ENCODE results near the gene CPLANE1.
"Not testable (repeated sequence)": the region's sequence is repeated elsewhere in the genome, so short reads cannot be mapped to it uniquely, and the experiment has no call there.

CPLANE1 gene

GRCh38 chr5:37234288-37234687 is 14.9 kb downstream of the CPLANE1 start:
- Histone ChIP-seq H3K36me3 (ENCODE audit: insufficient read depth, low read length) (peaks cover 29% of the 10 kb centered on the region), H2AFZ (ENCODE audit: low read depth, low read length) (no peak overlapping the region), H3K27me3 (ENCODE audit: insufficient read depth, low read length) (no peaks in the 10 kb centered on the region), H3K9me3 (ENCODE audit: low read length) (peaks cover 16% of the 10 kb centered on the region), H3K4me3 (ENCODE audit: low read length) (no peak overlapping the region), H3K4me1 (ENCODE audit: insufficient read depth, low read length) (no peaks in the 10 kb centered on the region)

- H3K27me3 ChIP-seq (ENCODE audit: insufficient read depth, low read length): no peaks in the 10 kb centered on the region
- peaks cover 11% of the 10 kb centered on the region for H3K4me1 ChIP-seq (ENCODE audit: insufficient read depth, low read length)
- no peaks in the 10 kb centered on the region for H3K9me3 ChIP-seq (ENCODE audit: low read length)
- H2AFZ ChIP-seq (ENCODE audit: low read depth, low read length): no peak overlapping the region
- peaks cover 45% of the 10 kb centered on the region for H3K36me3 ChIP-seq (ENCODE audit: insufficient read depth, low read length)
- H3K4me3 ChIP-seq (ENCODE audit: low read length): no peak overlapping the region
These were observed 22.8 kb downstream of the CPLANE1 start for GRCh38 chr5:37226377-37226776.

- Histone ChIP-seq H3K4me1 (ENCODE audit: insufficient read depth, low read length) (peaks cover 11% of the 10 kb centered on the region), H3K27me3 (ENCODE audit: insufficient read depth, low read length) (no peaks in the 10 kb centered on the region), H3K9me3 (ENCODE audit: low read length) (no peaks in the 10 kb centered on the region), H3K36me3 (ENCODE audit: insufficient read depth, low read length) (peaks cover 54% of the 10 kb centered on the region), H2AFZ (ENCODE audit: low read depth, low read length) (no peak overlapping the region), H3K4me3 (ENCODE audit: low read length) (no peak overlapping the region)
These were observed 27.0 kb downstream of the CPLANE1 start for GRCh38 chr5:37222181-37222580.

- H3K27me3 ChIP-seq (ENCODE audit: insufficient read depth, low read length); H3K9me3 ChIP-seq (ENCODE audit: low read length); H2AFZ ChIP-seq (ENCODE audit: low read depth, low read length); H3K4me3 ChIP-seq (ENCODE audit: low read length): not testable (repeated sequence)
- H3K4me1 ChIP-seq (ENCODE audit: insufficient read depth, low read length): peaks cover 11% of the 10 kb centered on the region
- H3K36me3 ChIP-seq (ENCODE audit: insufficient read depth, low read length): peaks cover 55% of the 10 kb centered on the region
These were observed 28.8 kb downstream of the CPLANE1 start for GRCh38 chr5:37220426-37220825.

GRCh38 chr5:37219384-37219783 is 29.8 kb downstream of the CPLANE1 start:
- not testable (repeated sequence) for H2AFZ ChIP-seq (ENCODE audit: low read depth, low read length)
- peaks cover 57% of the 10 kb centered on the region for H3K36me3 ChIP-seq (ENCODE audit: insufficient read depth, low read length)

GRCh38 chr5:37217976-37218375 is 31.2 kb downstream of the CPLANE1 start:
- H2AFZ ChIP-seq (ENCODE audit: low read depth, low read length): no peak overlapping the region
- H3K9me3 ChIP-seq (ENCODE audit: low read length): no peaks in the 10 kb centered on the region
- no peaks in the 10 kb centered on the region for H3K27me3 ChIP-seq (ENCODE audit: insufficient read depth, low read length)
- no peak overlapping the region for H3K4me3 ChIP-seq (ENCODE audit: low read length)
- peaks cover 11% of the 10 kb centered on the region for H3K4me1 ChIP-seq (ENCODE audit: insufficient read depth, low read length)
- H3K36me3 ChIP-seq (ENCODE audit: insufficient read depth, low read length): peaks cover 56% of the 10 kb centered on the region

More at GRCh38 chr5:37219384-37219783, 29.8 kb downstream of the CPLANE1 start:
- not testable (repeated sequence) for H3K27me3 ChIP-seq (ENCODE audit: insufficient read depth, low read length); H3K9me3 ChIP-seq (ENCODE audit: low read length); H3K4me3 ChIP-seq (ENCODE audit: low read length)
- H3K4me1 ChIP-seq (ENCODE audit: insufficient read depth, low read length): peaks cover 11% of the 10 kb centered on the region

GRCh38 chr5:37214550-37214949 is 34.6 kb downstream of the CPLANE1 start:
- H3K27me3 ChIP-seq (ENCODE audit: insufficient read depth, low read length): no peaks in the 10 kb centered on the region
- peaks cover 57% of the 10 kb centered on the region for H3K36me3 ChIP-seq (ENCODE audit: insufficient read depth, low read length)
- H3K4me1 ChIP-seq (ENCODE audit: insufficient read depth, low read length): no peaks in the 10 kb centered on the region
- H3K9me3 ChIP-seq (ENCODE audit: low read length): no peaks in the 10 kb centered on the region
- H3K4me3 ChIP-seq (ENCODE audit: low read length): no peak overlapping the region
- no peak overlapping the region for H2AFZ ChIP-seq (ENCODE audit: low read depth, low read length)

- Histone ChIP-seq H3K9me3 (ENCODE audit: low read length) (no peaks in the 10 kb centered on the region), H3K4me1 (ENCODE audit: insufficient read depth, low read length) (no peaks in the 10 kb centered on the region), H3K27me3 (ENCODE audit: insufficient read depth, low read length) (no peaks in the 10 kb centered on the region), H2AFZ (ENCODE audit: low read depth, low read length) (no peak overlapping the region), H3K4me3 (ENCODE audit: low read length) (no peak overlapping the region), H3K36me3 (ENCODE audit: insufficient read depth, low read length) (peaks cover 61% of the 10 kb centered on the region)
These were observed 37.1 kb downstream of the CPLANE1 start for GRCh38 chr5:37212096-37212495.

GRCh38 chr5:37211661-37212060 is 37.5 kb downstream of the CPLANE1 start:
- Histone ChIP-seq H3K27me3 (ENCODE audit: insufficient read depth, low read length) (no peaks in the 10 kb centered on the region), H3K36me3 (ENCODE audit: insufficient read depth, low read length) (peaks cover 60% of the 10 kb centered on the region), H3K4me3 (ENCODE audit: low read length) (no peak overlapping the region), H3K4me1 (ENCODE audit: insufficient read depth, low read length) (no peaks in the 10 kb centered on the region), H2AFZ (ENCODE audit: low read depth, low read length) (no peak overlapping the region), H3K9me3 (ENCODE audit: low read length) (no peaks in the 10 kb centered on the region)

GRCh38 chr5:37208883-37209797 is 40.0 kb downstream of the CPLANE1 start:
- no peak overlapping the region for H2AFZ ChIP-seq (ENCODE audit: low read depth, low read length)
- H3K9me3 ChIP-seq (ENCODE audit: low read length): no peaks in the 10 kb centered on the region
- H3K27me3 ChIP-seq (ENCODE audit: insufficient read depth, low read length): no peaks in the 10 kb centered on the region
- H3K4me1 ChIP-seq (ENCODE audit: insufficient read depth, low read length): no peaks in the 10 kb centered on the region
- no peak overlapping the region for H3K4me3 ChIP-seq (ENCODE audit: low read length)
- H3K36me3 ChIP-seq (ENCODE audit: insufficient read depth, low read length): peaks cover 46% of the 10 kb centered on the region

GRCh38 chr5:37207802-37208201 is 41.4 kb downstream of the CPLANE1 start:
- Histone ChIP-seq H3K36me3 (ENCODE audit: insufficient read depth, low read length) (peaks cover 40% of the 10 kb centered on the region), H3K4me3 (ENCODE audit: low read length) (no peak overlapping the region), H3K9me3 (ENCODE audit: low read length) (no peaks in the 10 kb centered on the region), H3K4me1 (ENCODE audit: insufficient read depth, low read length) (no peaks in the 10 kb centered on the region), H3K27me3 (ENCODE audit: insufficient read depth, low read length) (no peaks in the 10 kb centered on the region), H2AFZ (ENCODE audit: low read depth, low read length) (no peak overlapping the region)

- no peak overlapping the region for H3K4me3 ChIP-seq (ENCODE audit: low read length)
- H3K36me3 ChIP-seq (ENCODE audit: insufficient read depth, low read length): peaks cover 34% of the 10 kb centered on the region
- H3K4me1 ChIP-seq (ENCODE audit: insufficient read depth, low read length): no peaks in the 10 kb centered on the region
- no peak overlapping the region for H2AFZ ChIP-seq (ENCODE audit: low read depth, low read length)
- H3K9me3 ChIP-seq (ENCODE audit: low read length): no peaks in the 10 kb centered on the region
- no peaks in the 10 kb centered on the region for H3K27me3 ChIP-seq (ENCODE audit: insufficient read depth, low read length)
These were observed 42.4 kb downstream of the CPLANE1 start for GRCh38 chr5:37206736-37207135.

GRCh38 chr5:37198842-37199241 is 50.3 kb downstream of the CPLANE1 start:
- no peaks in the 10 kb centered on the region for H3K9me3 ChIP-seq (ENCODE audit: low read length)
- no peak overlapping the region for H2AFZ ChIP-seq (ENCODE audit: low read depth, low read length)
- H3K27me3 ChIP-seq (ENCODE audit: insufficient read depth, low read length): no peaks in the 10 kb centered on the region
- no peak overlapping the region for H3K4me3 ChIP-seq (ENCODE audit: low read length)
- H3K36me3 ChIP-seq (ENCODE audit: insufficient read depth, low read length): peaks cover 51% of the 10 kb centered on the region
- H3K4me1 ChIP-seq (ENCODE audit: insufficient read depth, low read length): no peaks in the 10 kb centered on the region

- Histone ChIP-seq H2AFZ (ENCODE audit: low read depth, low read length) (no peak overlapping the region), H3K4me1 (ENCODE audit: insufficient read depth, low read length) (no peaks in the 10 kb centered on the region), H3K9me3 (ENCODE audit: low read length) (no peaks in the 10 kb centered on the region), H3K36me3 (ENCODE audit: insufficient read depth, low read length) (peaks cover 47% of the 10 kb centered on the region), H3K4me3 (ENCODE audit: low read length) (no peak overlapping the region), H3K27me3 (ENCODE audit: insufficient read depth, low read length) (no peaks in the 10 kb centered on the region)
These were observed 51.1 kb downstream of the CPLANE1 start for GRCh38 chr5:37198061-37198460.
